CD4-positive, alpha-beta T cell (primary cell): Measurements from ENCODE around the gene OR8J3. TPM values are rescaled to one million over a fixed set of nuclear protein-coding genes. Genes with fewer than 3 reads are reported as not detected.

Source experiments
- ATAC-seq: fragments of 200-7000 bp; cut with Tn5 transposase; one replicate; pipeline ENCODE4 v1.10.0; 2022; ENCODE audit warnings: mild to moderate bottlenecking; ENCODE audit not compliant: poor library complexity
- CTCF ChIA-PET: fragments of 350-600 bp; sonication (Branson Sonifier 250); formaldehyde crosslinking; loops from one replicate; lab custom pipeline; 2021; ENCODE audit warnings: antibody characterized with exemption, inconsistent platforms; lab: Charles Lee
- POLR2A ChIA-PET: fragments of 350-600 bp; sonication (Branson Sonifier 250); formaldehyde crosslinking; loops from one replicate; lab custom pipeline; 2021; ENCODE audit warnings: antibody characterized with exemption, inconsistent platforms; lab: Charles Lee
- DNase-seq, 14 experiments: peaks; one replicate each; pipeline ENCODE4 v3.0.0-alpha.2; 2013 to 2020; ENCODE audit warnings: mixed read lengths in 2 of 14
- H3K27ac ChIP-seq, 2 donors: one replicate each; pipeline versions ENCODE4 v1.5.1 to v1.7.0; 2013; ENCODE audit warnings: low read length in 2 of 2, low read depth in 1 of 2, mild to moderate bottlenecking in 1 of 2
- H3K27me3 ChIP-seq, 2 experiments: 1 replicate in 1 of 2; 2 replicates in 1 of 2; pipeline versions ENCODE4 v1.6.1 to v1.7.0; 2013; ENCODE audit warnings: low read length in 2 of 2, control low read depth in 1 of 2, mild to moderate bottlenecking in 1 of 2, moderate library complexity in 1 of 2; ENCODE audit not compliant: insufficient read depth in 2 of 2, control insufficient read depth in 1 of 2
- H3K36me3 ChIP-seq: one replicate; pipeline ENCODE4 v1.6.1; 2013; ENCODE audit warnings: low read length, control low read depth; ENCODE audit not compliant: insufficient read depth
- H3K4me1 ChIP-seq: one replicate; pipeline ENCODE4 v1.6.1; 2013; ENCODE audit warnings: low read length, control low read depth; ENCODE audit not compliant: insufficient read depth
- H3K4me3 ChIP-seq: one replicate; pipeline ENCODE4 v1.5.1; 2013; ENCODE audit warnings: mild to moderate bottlenecking, low read length, moderate library complexity
- H3K9me3 ChIP-seq, 2 experiments: 1 replicate in 1 of 2; 2 replicates in 1 of 2; pipeline versions ENCODE4 v1.6.1 to v1.7.0; 2013; ENCODE audit warnings: low read length in 2 of 2, mild to moderate bottlenecking in 2 of 2, control low read depth in 1 of 2, moderate library complexity in 1 of 2; ENCODE audit not compliant: control insufficient read depth in 1 of 2, insufficient read depth in 1 of 2
- H3K27ac Mint-ChIP-seq: one replicate; pipeline ENCODE4 v1.8.0; 2020; ENCODE audit warnings: mixed read lengths
- H3K27me3 Mint-ChIP-seq: one replicate; pipeline ENCODE4 v1.8.0; 2021; ENCODE audit warnings: mixed read lengths
- H3K36me3 Mint-ChIP-seq: one replicate; pipeline ENCODE4 v1.8.0; 2021; ENCODE audit warnings: low read depth, mixed read lengths
- H3K4me1 Mint-ChIP-seq: one replicate; pipeline ENCODE4 v1.8.0; 2021; ENCODE audit warnings: low read depth, mixed read lengths
- H3K4me3 Mint-ChIP-seq: one replicate; pipeline ENCODE4 v1.8.0; 2020; ENCODE audit warnings: mild to moderate bottlenecking, mixed read lengths
- H3K9me3 Mint-ChIP-seq: one replicate; pipeline ENCODE4 v1.8.0; 2020; ENCODE audit warnings: mixed read lengths
- CTCF ChIP-seq: fragments of 200-600 bp; IDR thresholded peaks from one replicate; pipeline ENCODE4 v1.8.0; 2022; ENCODE audit warnings: antibody characterized with exemption, mild to moderate bottlenecking
- intact Hi-C, 2 experiments: fragments of 100-400 bp; cut with DNase I in 1 of 2; cut with micrococcal nuclease in 1 of 2; formaldehyde crosslinking; loops; one replicate each; pipeline versions ENCODE4 v1.15.1 to v1.9.0; 2023 to 2025; cut with DNase I, micrococcal nuclease
- total RNA-seq, 174 experiments: library from RNA in 2 of 174; stranded (reverse) in 2 of 174; gene quantifications; one replicate each; pipeline ENCODE4 v1.2.3 and lab custom pipeline; 2021 to 2026

OR8J3 gene
- total RNA-seq, 2 experiments from 2014 or later: not detected

GRCh38 chr11:56122073-56122472 is 17.9 kb downstream of the OR8J3 start, which contains the start of gene OR8H3:
Gene OR8H3 (plus strand): TSS chr11:56122373. CDS start chr11:56122373, 0 bp downstream.
- no peaks in the 10 kb centered on the region for H3K27me3 Mint-ChIP-seq
- Histone ChIP-seq H3K4me3 (no peak within 1 kb of the TSS), H3K4me1 (no peaks in the 10 kb centered on the region), H3K36me3 (no peaks in the 10 kb centered on the region), H3K27ac (no peak within 1 kb of the TSS), H3K27me3 (no peaks in the 10 kb centered on the region), H3K9me3 (peaks cover 0 to 4% of the 10 kb centered on the region in 2 experiments)
- H3K9me3 Mint-ChIP-seq: peaks cover 9% of the 10 kb centered on the region
- ChIA-PET CTCF (no interaction called here), POLR2A (no interaction called here)
- DNase-seq (no peak), ATAC-seq (no peak)
- no peak within 1 kb of the TSS for H3K4me3 Mint-ChIP-seq
- intact Hi-C loops: no loop called here
- TF ChIP-seq CTCF: no peak
- no peaks in the 10 kb centered on the region for H3K36me3 Mint-ChIP-seq
- no peak within 1 kb of the TSS for H3K27ac Mint-ChIP-seq
- H3K4me1 Mint-ChIP-seq: no peaks in the 10 kb centered on the region

- intact Hi-C loops: no loop called here
- no peaks in the 10 kb centered on the region for H3K36me3 ChIP-seq
- no peaks in the 10 kb centered on the region for H3K27me3 ChIP-seq
- ATAC-seq (no peak), DNase-seq (no peak)
- H3K4me3 ChIP-seq: no peak within 1 kb of the TSS
- TF ChIP-seq CTCF: no peak
- peaks cover 3 to 4% of the 10 kb centered on the region in 2 experiments for H3K9me3 ChIP-seq
- Mint-ChIP-seq H3K27me3 (no peaks in the 10 kb centered on the region), H3K36me3 (no peaks in the 10 kb centered on the region), H3K4me1 (no peaks in the 10 kb centered on the region), H3K9me3 (peaks cover 13% of the 10 kb centered on the region), H3K27ac (no peak within 1 kb of the TSS), H3K4me3 (no peak within 1 kb of the TSS)
- H3K27ac ChIP-seq: no peak within 1 kb of the TSS
- POLR2A ChIA-PET: no interaction called here
- no peaks in the 10 kb centered on the region for H3K4me1 ChIP-seq
- CTCF ChIA-PET: no interaction called here
These were observed 36.7 kb downstream of the OR8J3 start, which contains the start of gene OR8H2 for GRCh38 chr11:56103210-56103737. Gene OR8H2 (plus strand): TSS chr11:56103687. CDS start chr11:56105043, 1,356 bp downstream.

GRCh38 chr11:56093008-56093407 is 47.0 kb downstream of the OR8J3 start, which contains the start of gene OR8I2:
Gene OR8I2 (plus strand): TSS chr11:56093308. CDS start chr11:56093308, 0 bp downstream.
- no peak within 1 kb of the TSS for H3K4me3 Mint-ChIP-seq
- no peaks in the 10 kb centered on the region for H3K4me1 ChIP-seq
- H3K27ac Mint-ChIP-seq: no peak within 1 kb of the TSS
- ATAC-seq (no peak), DNase-seq (no peak)
- intact Hi-C loops: no loop called here
- H3K27ac ChIP-seq: no peak within 1 kb of the TSS
- ChIA-PET POLR2A (no interaction called here), CTCF (no interaction called here)
- no peak for TF ChIP-seq CTCF
- H3K4me1 Mint-ChIP-seq: no peaks in the 10 kb centered on the region
- H3K36me3 ChIP-seq: no peaks in the 10 kb centered on the region
- peaks cover 0 to 3% of the 10 kb centered on the region in 2 experiments for H3K9me3 ChIP-seq
- no peaks in the 10 kb centered on the region for H3K27me3 ChIP-seq
- no peak within 1 kb of the TSS for H3K4me3 ChIP-seq
- no peaks in the 10 kb centered on the region for H3K27me3 Mint-ChIP-seq
- peaks cover 8% of the 10 kb centered on the region for H3K9me3 Mint-ChIP-seq
- no peaks in the 10 kb centered on the region for H3K36me3 Mint-ChIP-seq
